HL-60/S4 treated with phorbol 12-myristate 13-acetate at 8.2 ng/mL for 4 days and 3 days (cell line): ENCODE data around the gene BTF3L4.

Source experiments
- in situ Hi-C: fragments of 300-500 bp; cut with MboI; formaldehyde crosslinking; loops from 2 replicates; pipeline ENCODE4 v1.15.0; 2022; ENCODE audit warnings: low sequenced_read_pairs

The BTF3L4 gene

DNA sequence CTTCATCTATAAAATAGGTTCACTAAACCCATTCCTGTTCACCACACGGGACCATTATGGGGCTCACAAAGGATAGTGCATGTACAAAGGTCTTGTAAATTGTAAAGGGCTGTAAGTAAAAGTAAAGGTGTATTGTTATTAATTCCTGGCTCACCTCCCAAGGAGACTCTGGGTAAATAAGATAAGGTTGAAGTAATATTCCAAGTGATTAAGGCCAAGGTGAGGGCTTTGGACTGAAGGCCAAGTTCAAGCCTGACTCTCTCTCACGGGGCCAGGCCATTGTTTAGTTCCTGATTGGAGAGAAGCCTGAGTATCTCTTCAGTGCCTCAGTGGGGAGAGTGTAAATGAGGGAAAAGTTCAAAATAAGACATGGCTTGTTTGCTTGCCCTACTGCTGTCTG lies 66.3 kb downstream of the BTF3L4 start:
- in situ Hi-C loops, result loop anchor here (10.0 kb wide), 1 partner anchor 172 kb away; no protein-coding TSS in a partner anchor

DNA sequence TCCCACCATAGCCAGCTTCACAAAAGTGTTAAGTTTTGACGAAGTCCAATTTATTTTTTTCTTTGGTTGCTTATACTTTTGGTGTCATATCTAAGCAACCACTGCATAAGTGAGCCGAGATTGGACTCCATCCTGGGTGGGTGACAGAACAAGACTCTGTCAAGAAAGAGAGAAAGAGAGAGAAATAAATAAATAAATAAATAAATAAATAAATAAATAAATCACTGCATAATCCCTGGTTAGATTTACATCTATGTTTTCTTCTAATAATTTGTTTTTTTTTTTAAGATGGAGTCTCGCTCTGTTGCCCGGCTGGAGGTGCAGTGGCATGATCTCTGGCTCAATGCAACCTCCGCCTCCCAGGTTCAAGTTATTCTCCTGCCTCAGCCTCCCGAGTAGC lies 67.5 kb downstream of the BTF3L4 start:
- in situ Hi-C loops, result loop anchor here (10.0 kb wide), 1 partner anchor 171 kb away; no protein-coding TSS in a partner anchor

DNA sequence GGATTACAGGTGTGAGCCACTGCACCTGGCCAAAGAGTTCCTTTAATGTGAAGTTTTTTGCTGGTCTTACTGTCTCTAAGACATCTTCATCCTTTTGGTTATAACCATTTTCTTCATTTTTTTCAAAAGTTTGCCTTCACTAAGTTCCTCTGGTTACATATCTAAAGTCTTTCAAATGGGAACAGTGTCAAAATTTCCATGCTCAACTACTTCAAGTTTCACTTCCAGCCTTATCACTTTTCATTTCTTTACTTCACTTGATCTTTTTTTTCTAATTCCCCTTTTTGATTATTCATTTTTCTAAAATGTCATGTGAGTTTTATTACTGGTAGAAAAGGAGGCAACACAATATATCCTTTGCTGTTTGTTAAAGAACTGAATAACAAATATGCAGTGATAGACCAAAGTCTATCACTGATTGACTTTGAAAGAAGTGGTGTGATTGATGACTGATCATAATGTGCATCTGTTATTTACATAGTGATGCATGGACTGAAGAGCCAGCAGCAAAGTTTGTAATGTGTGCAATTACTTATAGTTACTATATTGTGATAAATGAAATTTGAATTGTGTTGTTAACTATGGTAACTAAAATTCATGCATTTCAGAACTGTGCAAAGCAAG lies 69.8 kb downstream of the BTF3L4 start:
- in situ Hi-C loops, result loop anchor here (10.0 kb wide), 1 partner anchor 169 kb away; no protein-coding TSS in a partner anchor

DNA sequence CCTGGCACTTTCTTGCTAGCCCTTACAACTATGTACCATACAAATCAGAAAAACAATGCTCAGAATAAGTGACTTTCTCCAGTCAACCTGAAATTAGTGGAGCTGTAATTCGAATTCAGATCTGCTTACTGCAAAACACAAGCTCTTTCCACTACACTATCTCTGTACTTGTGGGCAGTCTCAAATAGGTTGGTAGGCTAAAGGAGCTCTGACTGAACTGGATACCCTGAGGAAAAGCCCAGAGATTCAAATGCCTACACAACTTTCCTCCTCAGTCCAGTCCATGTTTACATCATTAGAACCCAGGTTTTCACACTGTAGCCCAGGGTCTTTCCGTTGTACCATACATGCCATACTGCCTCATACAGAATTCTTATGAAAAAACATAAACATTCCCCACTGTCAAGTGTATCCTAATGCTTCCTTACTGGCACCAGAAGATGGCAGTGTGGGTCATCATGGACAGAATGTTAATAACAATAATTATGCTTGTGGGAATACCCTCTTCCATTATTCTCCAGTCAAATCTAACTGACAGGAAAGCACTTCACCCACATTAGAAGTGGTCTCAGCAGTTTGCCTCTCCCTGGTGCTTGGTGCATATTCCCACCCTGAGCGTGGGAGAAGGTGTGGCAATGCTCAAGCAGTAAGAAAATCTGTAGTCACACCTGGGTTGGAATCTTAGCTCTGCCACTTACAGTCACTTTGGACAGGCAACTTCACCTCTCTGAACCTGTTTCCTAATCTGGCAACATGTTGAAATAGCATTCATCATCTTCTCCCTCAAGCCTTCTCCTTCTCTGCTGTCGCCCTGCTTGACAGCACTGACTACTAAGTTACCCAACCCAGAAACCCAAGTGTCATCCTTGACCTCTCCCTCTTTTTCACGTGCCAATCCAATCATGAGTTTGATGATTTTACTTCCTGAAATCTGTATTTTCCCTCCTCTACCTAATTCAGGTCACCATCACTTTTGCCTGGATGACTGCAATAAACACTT lies 71.4 kb downstream of the BTF3L4 start:
- in situ Hi-C loops, result loop anchor here (10.0 kb wide), 1 partner anchor 167 kb away; no protein-coding TSS in a partner anchor

DNA sequence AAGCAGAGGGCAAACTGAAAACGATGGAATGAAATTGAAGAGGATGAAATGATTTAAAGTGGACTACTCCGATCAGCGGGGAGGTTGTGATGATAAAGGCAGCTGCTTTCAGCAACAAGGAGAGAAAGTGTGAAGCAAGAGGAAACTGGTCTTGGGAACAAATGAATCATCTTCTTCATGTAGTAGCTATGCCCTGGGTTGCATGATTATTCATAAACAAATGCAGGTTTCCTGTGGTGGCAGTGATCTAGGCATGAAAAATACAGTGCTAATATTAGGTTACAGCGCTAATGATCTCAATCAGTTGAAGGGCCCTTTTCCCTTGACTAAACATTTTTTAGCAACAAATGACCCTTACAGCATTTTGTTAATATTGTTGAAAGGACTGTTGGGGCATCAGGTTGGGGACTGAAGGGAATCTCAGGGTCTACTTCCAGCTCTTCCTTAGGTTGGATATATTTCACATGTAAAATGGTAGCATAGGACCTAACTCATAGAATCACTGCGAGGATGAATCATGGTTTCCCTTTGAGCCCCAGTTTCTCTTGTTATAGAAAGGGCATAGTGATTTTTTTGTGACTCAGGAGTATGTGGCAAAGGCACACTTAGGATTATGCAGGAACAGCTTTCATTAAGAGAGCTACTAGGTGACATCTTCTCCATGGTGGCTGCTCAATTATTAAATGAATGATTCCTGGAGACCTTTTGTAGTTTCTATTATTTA lies 83.9 kb downstream of the BTF3L4 start:
- in situ Hi-C loops, result no loop called here
